HG03558 (cell line): Measurements from ENCODE around the gene TINAG.
A peak's percentile ranks its signal among the peaks of the same experiment; 100 is the strongest.

Experiments used
- ATAC-seq: cut with Tn5 transposase; IDR thresholded peaks from one replicate; pipeline ENCODE4 v1.9.1; 2021; ENCODE audit warnings: moderate number of reproducible peaks; ENCODE audit not compliant: unreplicated experiment; ENCODE audit errors: extremely low read depth

TINAG gene

GRCh38 chr6:54308289-54308985 lies at the start of gene TINAG:
TINAG (plus strand) TSS chr6:54308441; CDS start chr6:54308551, 110 bp downstream.
- no peak for ATAC-seq

GRCh38 chr6:54260025-54260424 lies 48.2 kb upstream of the TINAG start:
- ATAC-seq, result no peak

- no peak for ATAC-seq
These were observed 45.7 kb upstream of the TINAG start for GRCh38 chr6:54262499-54262898.

GRCh38 chr6:54262971-54263370 lies 45.3 kb upstream of the TINAG start:
- ATAC-seq, result no peak

- ATAC-seq, result no peak
These were observed 43.5 kb upstream of the TINAG start for GRCh38 chr6:54264581-54265272.

GRCh38 chr6:54266400-54266923 lies 41.8 kb upstream of the TINAG start:
- ATAC-seq, result no peak

GRCh38 chr6:54267798-54268197 lies 40.4 kb upstream of the TINAG start:
- no peak for ATAC-seq

GRCh38 chr6:54273214-54273820 lies 34.9 kb upstream of the TINAG start:
- no peak for ATAC-seq

- ATAC-seq, result no peak
These were observed 33.9 kb upstream of the TINAG start for GRCh38 chr6:54274383-54274782.

- no peak for ATAC-seq
These were observed 26.1 kb upstream of the TINAG start for GRCh38 chr6:54282186-54282585.

- ATAC-seq, result no peak
These were observed 23.9 kb upstream of the TINAG start for GRCh38 chr6:54284161-54284860.

- no peak for ATAC-seq
These were observed 22.6 kb upstream of the TINAG start for GRCh38 chr6:54285595-54285994.

- no peak for ATAC-seq
These were observed 22.1 kb upstream of the TINAG start for GRCh38 chr6:54286141-54286540.

- ATAC-seq, result no peak
These were observed 19.8 kb upstream of the TINAG start for GRCh38 chr6:54288474-54288873.

- ATAC-seq, result no peak
These were observed 18.8 kb upstream of the TINAG start for GRCh38 chr6:54289426-54289825.

- ATAC-seq, result peak; percentile 43
These were observed 17.1 kb upstream of the TINAG start for GRCh38 chr6:54291146-54291545.

GRCh38 chr6:54291738-54292137 lies 16.5 kb upstream of the TINAG start:
- peak; percentile 92 for ATAC-seq

- no peak for ATAC-seq
These were observed 13.2 kb upstream of the TINAG start for GRCh38 chr6:54294965-54295532.

GRCh38 chr6:54299542-54300269 lies 8.5 kb upstream of the TINAG start:
- ATAC-seq, result no peak

- no peak for ATAC-seq
These were observed 6.5 kb upstream of the TINAG start for GRCh38 chr6:54301770-54302169.
